IPS-11a (cell line): Measurements from ENCODE around the gene ARL8A.
"Not testable (repeated sequence)": the region's sequence is repeated elsewhere in the genome, so short reads cannot be mapped to it uniquely, and the experiment has no call there.

Experiments used
- H3K4me3 ChIP-seq: one replicate; pipeline ENCODE4 v1.5.1; 2013; ENCODE audit warnings: low read depth, low read length, control low read depth

The ARL8A gene

GRCh38 chr1:202121006-202121405 is 23.5 kb downstream of the ARL8A start:
- H3K4me3 ChIP-seq: no peak overlapping the region

GRCh38 chr1:202117898-202118371 is 26.6 kb downstream of the ARL8A start:
- no peak overlapping the region for H3K4me3 ChIP-seq

GRCh38 chr1:202116287-202116686 is 28.2 kb downstream of the ARL8A start:
- H3K4me3 ChIP-seq: no peak overlapping the region

GRCh38 chr1:202113690-202114300 is 30.7 kb downstream of the ARL8A start:
- H3K4me3 ChIP-seq: no peak overlapping the region

GRCh38 chr1:202112859-202113689 is 31.5 kb downstream of the ARL8A start:
- H3K4me3 ChIP-seq: no peak overlapping the region

GRCh38 chr1:202111589-202111988 is 32.9 kb downstream of the ARL8A start:
- H3K4me3 ChIP-seq: not testable (repeated sequence)

- no peak overlapping the region for H3K4me3 ChIP-seq
Observed at GRCh38 chr1:202110977-202111376, 33.6 kb downstream of the ARL8A start.

GRCh38 chr1:202107801-202108731 is 36.5 kb downstream of the ARL8A start:
- no peak overlapping the region for H3K4me3 ChIP-seq

- no peak overlapping the region for H3K4me3 ChIP-seq
Observed at GRCh38 chr1:202107321-202107761, 37.2 kb downstream of the ARL8A start.

GRCh38 chr1:202106340-202107254 is 37.9 kb downstream of the ARL8A start:
- no peak overlapping the region for H3K4me3 ChIP-seq

- H3K4me3 ChIP-seq: no peak overlapping the region
Observed at GRCh38 chr1:202105571-202106339, 38.8 kb downstream of the ARL8A start.

- no peak overlapping the region for H3K4me3 ChIP-seq
Observed at GRCh38 chr1:202104073-202104472, 40.5 kb downstream of the ARL8A start.

GRCh38 chr1:202101184-202101583 is 43.4 kb downstream of the ARL8A start:
- H3K4me3 ChIP-seq: no peak overlapping the region

- H3K4me3 ChIP-seq: no peak overlapping the region
Observed at GRCh38 chr1:202093858-202094257, 50.7 kb downstream of the ARL8A start.

GRCh38 chr1:202090994-202091393 is 53.5 kb downstream of the ARL8A start:
- H3K4me3 ChIP-seq: no peak overlapping the region

GRCh38 chr1:202088206-202088605 is 56.3 kb downstream of the ARL8A start:
- H3K4me3 ChIP-seq: no peak overlapping the region

GRCh38 chr1:202086579-202087350 is 57.8 kb downstream of the ARL8A start:
- H3K4me3 ChIP-seq: no peak overlapping the region

- no peak overlapping the region for H3K4me3 ChIP-seq
Observed at GRCh38 chr1:202085682-202086373, 58.7 kb downstream of the ARL8A start.
